Gastrocnemius medialis (tissue), 4 donors: ENCODE data around the gene AGL. TPM values are rescaled to one million over a fixed set of nuclear protein-coding genes. Genes with fewer than 3 reads are reported as not detected.
"Not testable (repeated sequence)": the region's sequence is repeated elsewhere in the genome, so short reads cannot be mapped to it uniquely, and the experiment has no call there.

Source experiments
- ATAC-seq, 2 donors: fragments of 150-250 bp; one replicate each; pipeline ENCODE4 v1.9.1; 2016
- DNase-seq, 2 donors: peaks; one replicate each; pipeline ENCODE4 v3.0.0-alpha.2; 2019
- H3K27ac ChIP-seq, 4 donors: fragments of 200-600 bp; sonication (generic); 1 replicate in 1 of 4; 2 replicates in 3 of 4; pipeline ENCODE4 v1.5.1; 2016 to 2018; ENCODE audit warnings: mild to moderate bottlenecking in 2 of 4, moderate library complexity in 1 of 4
- H3K27me3 ChIP-seq, 3 donors: fragments of 200-600 bp; sonication (generic) in 2 of 3; 1 replicate in 1 of 3; 2 replicates in 2 of 3; pipeline versions ENCODE4 v1.5.1 to v1.6.0; 2016 to 2019; ENCODE audit warnings: mild to moderate bottlenecking in 1 of 3, moderate library complexity in 1 of 3
- H3K36me3 ChIP-seq, 2 donors: fragments of 200-600 bp; sonication (generic) in 1 of 2; one replicate each; pipeline ENCODE4 v1.5.1; 2017 to 2018
- H3K4me1 ChIP-seq, 2 donors: fragments of 200-600 bp; sonication (generic) in 1 of 2; one replicate each; pipeline ENCODE4 v1.5.1; 2016 to 2017; ENCODE audit warnings: mild to moderate bottlenecking in 2 of 2
- H3K4me3 ChIP-seq, 4 donors: fragments of 200-600 bp; sonication (generic) in 3 of 4; 1 replicate in 1 of 4; 2 replicates in 3 of 4; pipeline ENCODE4 v1.5.1; 2016 to 2019; ENCODE audit warnings: mild to moderate bottlenecking in 2 of 4
- H3K9me3 ChIP-seq, 3 donors: fragments of 200-600 bp; sonication (generic) in 2 of 3; 1 replicate in 1 of 3; 2 replicates in 2 of 3; pipeline ENCODE4 v1.5.1; 2016 to 2019
- POLR2A ChIP-seq, 2 donors: fragments of 450-650 bp; IDR thresholded peaks; one replicate each; pipeline ENCODE4 v1.6.1; 2017; ENCODE audit warnings: antibody characterized with exemption in 2 of 2, mild to moderate bottlenecking in 2 of 2, moderate library complexity in 2 of 2
- in situ Hi-C, 4 donors: fragments of 200-750 bp; cut with MboI; loops; one replicate each; pipeline versions ENCODE4 v1.15.0 to v1.8.0; 2017; ENCODE audit warnings: low sequenced_read_pairs in 4 of 4
- intact Hi-C: fragments of 100-400 bp; cut with DNase I; formaldehyde crosslinking; loops from one replicate; pipeline ENCODE4 v1.15.1; 2023; ENCODE audit warnings: low total_unique reads
- total RNA-seq, 4 donors: library from RNA; depleted of rRNA; stranded (reverse); fragments of >200 nt; gene quantifications; one replicate each; pipeline versions ENCODE4 v1.1.0 to v1.2.3, GENCODE V29; 2016
- TF ChIP-seq, protein P1 (sequence below), 5 experiments: fragments of 450-650 bp in 3 of 5; fragments of 200-600 bp in 2 of 5; sonication (generic) in 2 of 5; IDR thresholded peaks in 4 of 5; conservative IDR thresholded peaks in 1 of 5; 1 replicate in 4 of 5; 2 replicates in 1 of 5; pipeline ENCODE4 v1.5.1; 2016 to 2019; ENCODE audit warnings: antibody characterized with exemption in 5 of 5, mild to moderate bottlenecking in 3 of 5, moderate library complexity in 3 of 5

AGL gene
- total RNA-seq, 4 donors from 2014 or later, result 49.3 to 143 (median 103) TPM

GRCh38 chr1:99855914-99856450 lies 5.8 kb downstream of the AGL start:
- intact Hi-C loops (no loop called here), in situ Hi-C loops (loop anchor here in 1 of 4 donors (5.0 kb wide), 1 partner anchor 44 kb away; no protein-coding TSS in a partner anchor)
- Histone ChIP-seq H3K4me1 (peaks cover 44 to 50% of the 10 kb centered on the region in 2 donors), H3K27ac (peak overlapping the region; percentile 94 to 95 (median 94)), H3K4me3 (no peak overlapping the region), H3K27me3 (no peaks in the 10 kb centered on the region), H3K36me3 (peaks cover 0 to 19% of the 10 kb centered on the region in 2 donors), H3K9me3 (no peaks in the 10 kb centered on the region)
- TF ChIP-seq, protein P1, sequence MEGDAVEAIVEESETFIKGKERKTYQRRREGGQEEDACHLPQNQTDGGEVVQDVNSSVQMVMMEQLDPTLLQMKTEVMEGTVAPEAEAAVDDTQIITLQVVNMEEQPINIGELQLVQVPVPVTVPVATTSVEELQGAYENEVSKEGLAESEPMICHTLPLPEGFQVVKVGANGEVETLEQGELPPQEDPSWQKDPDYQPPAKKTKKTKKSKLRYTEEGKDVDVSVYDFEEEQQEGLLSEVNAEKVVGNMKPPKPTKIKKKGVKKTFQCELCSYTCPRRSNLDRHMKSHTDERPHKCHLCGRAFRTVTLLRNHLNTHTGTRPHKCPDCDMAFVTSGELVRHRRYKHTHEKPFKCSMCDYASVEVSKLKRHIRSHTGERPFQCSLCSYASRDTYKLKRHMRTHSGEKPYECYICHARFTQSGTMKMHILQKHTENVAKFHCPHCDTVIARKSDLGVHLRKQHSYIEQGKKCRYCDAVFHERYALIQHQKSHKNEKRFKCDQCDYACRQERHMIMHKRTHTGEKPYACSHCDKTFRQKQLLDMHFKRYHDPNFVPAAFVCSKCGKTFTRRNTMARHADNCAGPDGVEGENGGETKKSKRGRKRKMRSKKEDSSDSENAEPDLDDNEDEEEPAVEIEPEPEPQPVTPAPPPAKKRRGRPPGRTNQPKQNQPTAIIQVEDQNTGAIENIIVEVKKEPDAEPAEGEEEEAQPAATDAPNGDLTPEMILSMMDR (IDR thresholded peaks at IDR 0.05 in 4 of 5, conservative IDR thresholded peaks at IDR 0.05 in 1 of 5), result no peak
- no peak for TF ChIP-seq POLR2A (IDR thresholded peaks at IDR 0.05)
- ATAC-seq, result peak; percentile 96 to 97
- no peak for DNase-seq

DNA sequence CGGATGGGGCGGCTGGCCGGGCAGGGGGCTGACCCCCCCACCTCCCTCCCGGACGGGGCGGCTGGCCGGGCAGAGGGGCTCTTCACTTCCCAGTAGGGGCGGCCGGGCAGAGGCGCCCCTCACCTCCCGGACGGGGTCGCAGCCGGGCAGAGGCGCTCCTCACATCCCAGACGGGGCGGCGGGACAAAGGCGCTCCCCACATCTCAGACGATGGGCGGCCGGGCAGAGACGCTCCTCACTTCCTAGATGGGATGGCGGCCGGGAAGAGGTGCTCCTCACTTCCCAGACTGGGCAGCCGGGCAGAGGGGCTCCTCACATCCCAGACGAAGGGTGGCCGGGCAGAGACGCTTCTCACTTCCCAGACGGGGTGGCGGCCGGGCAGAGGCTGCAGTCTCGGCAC lies 6.9 kb downstream of the AGL start:
- ATAC-seq, intact Hi-C loops, H3K4me3 ChIP-seq, H3K9me3 ChIP-seq, H3K27me3 ChIP-seq, DNase-seq: not testable (repeated sequence)
- Histone ChIP-seq H3K4me1 (peaks cover 35 to 47% of the 10 kb centered on the region in 2 donors), H3K27ac (peak overlapping the region; percentile 94 to 95 (median 94)), H3K36me3 (peaks cover 0 to 26% of the 10 kb centered on the region in 2 donors)
- in situ Hi-C loops, result loop anchor here in 1 of 4 donors (5.0 kb wide), 1 partner anchor 45 kb away; no protein-coding TSS in a partner anchor

- no peak for TF ChIP-seq POLR2A (IDR thresholded peaks at IDR 0.05)
- TF ChIP-seq, protein P1 (IDR thresholded peaks at IDR 0.05 in 4 of 5, conservative IDR thresholded peaks at IDR 0.05 in 1 of 5), result no peak
- Histone ChIP-seq H3K4me3 (no peak overlapping the region), H3K27ac (peak overlapping the region; percentile 46 to 94 (median 62)), H3K36me3 (peaks cover 0 to 34% of the 10 kb centered on the region in 2 donors), H3K27me3 (no peaks in the 10 kb centered on the region), H3K4me1 (peaks cover 22 to 35% of the 10 kb centered on the region in 2 donors), H3K9me3 (no peaks in the 10 kb centered on the region)
- in situ Hi-C loops, result loop anchor here in 1 of 4 donors (5.0 kb wide), 1 partner anchor 46 kb away; no protein-coding TSS in a partner anchor
- DNase-seq, result no peak
- intact Hi-C loops, result no loop called here
- ATAC-seq, result no peak
These were observed 8.1 kb downstream of the AGL start for GRCh38 chr1:99858286-99858685.

GRCh38 chr1:99858881-99859280 lies 8.7 kb downstream of the AGL start:
- Histone ChIP-seq H3K27ac (peak overlapping the region; percentile 46 to 94 (median 62)), H3K4me1 (peaks cover 16 to 29% of the 10 kb centered on the region in 2 donors), H3K9me3 (no peaks in the 10 kb centered on the region), H3K27me3 (no peaks in the 10 kb centered on the region), H3K36me3 (peaks cover 0 to 30% of the 10 kb centered on the region in 2 donors), H3K4me3 (no peak overlapping the region)
- DNase-seq (no peak), ATAC-seq (no peak)
- TF ChIP-seq, protein P1 (IDR thresholded peaks at IDR 0.05 in 4 of 5, conservative IDR thresholded peaks at IDR 0.05 in 1 of 5), result no peak
- no peak for TF ChIP-seq POLR2A (IDR thresholded peaks at IDR 0.05)
- in situ Hi-C loops (loop anchor here in 1 of 4 donors (5.0 kb wide), 1 partner anchor 47 kb away; no protein-coding TSS in a partner anchor), intact Hi-C loops (no loop called here)

DNA sequence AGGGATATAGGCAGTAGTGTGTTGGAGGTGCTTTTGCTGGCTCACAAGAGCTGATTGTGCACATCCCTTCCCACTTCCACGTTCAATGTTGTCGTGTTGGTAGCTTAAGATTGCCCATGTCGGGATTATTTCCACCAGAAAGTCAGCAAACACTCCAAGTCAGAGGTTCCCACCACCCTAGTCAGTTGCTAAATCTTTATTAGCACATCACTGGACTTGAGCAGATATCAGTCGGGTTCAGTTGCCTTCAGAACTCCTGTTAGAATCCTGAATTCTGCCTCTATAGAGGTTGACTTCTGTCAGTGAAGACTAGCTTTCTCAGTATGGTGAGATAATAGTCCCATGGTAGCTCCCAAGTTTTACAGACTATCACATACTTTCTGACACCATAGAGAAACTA lies 10.5 kb downstream of the AGL start:
- no peak for ATAC-seq
- Histone ChIP-seq H3K9me3 (no peaks in the 10 kb centered on the region), H3K4me1 (peaks cover 4 to 15% of the 10 kb centered on the region in 2 donors), H3K36me3 (peaks cover 0 to 39% of the 10 kb centered on the region in 2 donors), H3K4me3 (no peak overlapping the region), H3K27me3 (no peaks in the 10 kb centered on the region), H3K27ac (peak overlapping the region; percentile 26 to 94 (median 66))
- TF ChIP-seq POLR2A (IDR thresholded peaks at IDR 0.05), result no peak
- TF ChIP-seq, protein P1 (IDR thresholded peaks at IDR 0.05 in 4 of 5, conservative IDR thresholded peaks at IDR 0.05 in 1 of 5), result no peak
- intact Hi-C loops (loop anchor here (2.0 kb wide), 1 partner anchor 52 kb away; no protein-coding TSS in a partner anchor), in situ Hi-C loops (no loop called here)
- DNase-seq, result no peak
